ENCODE data around the gene CELF6. TPM values are rescaled to one million over a fixed set of nuclear protein-coding genes. Genes with fewer than 3 reads are reported as not detected.

CELF6 gene
- total RNA-seq, 1 experiment from 2014 or later, result 0.19 TPM

- Mint-ChIP-seq H3K4me1 (ENCODE audit: low read depth, unreplicated experiment) (peaks cover 8% of the 10 kb centered on the region), H3K27ac (ENCODE audit: unreplicated experiment) (no peak overlapping the region), H3K36me3 (ENCODE audit: insufficient read depth, unreplicated experiment) (no peaks in the 10 kb centered on the region), H3K9me3 (ENCODE audit: low read depth, unreplicated experiment) (no peaks in the 10 kb centered on the region), H3K4me3 (ENCODE audit: low read depth, unreplicated experiment) (no peak overlapping the region), H3K27me3 (ENCODE audit: unreplicated experiment) (no peaks in the 10 kb centered on the region)
- no TSS peak for BruUV-seq (replicated peaks)
- CTCF ChIA-PET, result interaction anchor here (1.2 kb wide), 1 partner anchor 11 kb away, joined by 4 read pairs; no protein-coding TSS in a partner anchor
- TF ChIP-seq CTCF (IDR thresholded peaks at IDR 0.05; ENCODE audit: unreplicated experiment), result no peak
- intact Hi-C loops (cut with micrococcal nuclease; ENCODE audit: unreplicated experiment), result no loop called here
- DNase-seq, result no peak
Observed at GRCh38 chr15:72361176-72361575, 41.2 kb upstream of the CELF6 start.

GRCh38 chr15:72358650-72359171, 38.8 kb upstream of the CELF6 start:
- H3K36me3 Mint-ChIP-seq (ENCODE audit: insufficient read depth, unreplicated experiment), result no peaks in the 10 kb centered on the region
- H3K27ac Mint-ChIP-seq (ENCODE audit: unreplicated experiment), result no peak overlapping the region
- intact Hi-C loops (cut with micrococcal nuclease; ENCODE audit: unreplicated experiment), result no loop called here
- H3K27me3 Mint-ChIP-seq (ENCODE audit: unreplicated experiment), result no peaks in the 10 kb centered on the region
- H3K4me1 Mint-ChIP-seq (ENCODE audit: low read depth, unreplicated experiment), result peaks cover 2% of the 10 kb centered on the region
- no peaks in the 10 kb centered on the region for H3K9me3 Mint-ChIP-seq (ENCODE audit: low read depth, unreplicated experiment)
- no peak overlapping the region for H3K4me3 Mint-ChIP-seq (ENCODE audit: low read depth, unreplicated experiment)
- DNase-seq, result no peak
- CTCF ChIA-PET, result interaction anchor here (0.7 kb wide), 1 partner anchor 21 kb away, joined by 4 read pairs; no protein-coding TSS in a partner anchor
- BruUV-seq (replicated peaks), result no TSS peak
- TF ChIP-seq CTCF (IDR thresholded peaks at IDR 0.05; ENCODE audit: unreplicated experiment), result no peak

- Mint-ChIP-seq H3K36me3 (ENCODE audit: insufficient read depth, unreplicated experiment) (peaks cover 4% of the 10 kb centered on the region), H3K4me1 (ENCODE audit: low read depth, unreplicated experiment) (peaks cover 8% of the 10 kb centered on the region), H3K27me3 (ENCODE audit: unreplicated experiment) (no peaks in the 10 kb centered on the region), H3K4me3 (ENCODE audit: low read depth, unreplicated experiment) (no peak overlapping the region), H3K9me3 (ENCODE audit: low read depth, unreplicated experiment) (no peaks in the 10 kb centered on the region), H3K27ac (ENCODE audit: unreplicated experiment) (no peak overlapping the region)
- CTCF ChIA-PET, result no interaction called here
- intact Hi-C loops (cut with micrococcal nuclease; ENCODE audit: unreplicated experiment), result no loop called here
- BruUV-seq (replicated peaks), result no TSS peak
- TF ChIP-seq CTCF (IDR thresholded peaks at IDR 0.05; ENCODE audit: unreplicated experiment), result no peak
- no peak for DNase-seq
Observed at GRCh38 chr15:72358121-72358520, 38.2 kb upstream of the CELF6 start.

DNA sequence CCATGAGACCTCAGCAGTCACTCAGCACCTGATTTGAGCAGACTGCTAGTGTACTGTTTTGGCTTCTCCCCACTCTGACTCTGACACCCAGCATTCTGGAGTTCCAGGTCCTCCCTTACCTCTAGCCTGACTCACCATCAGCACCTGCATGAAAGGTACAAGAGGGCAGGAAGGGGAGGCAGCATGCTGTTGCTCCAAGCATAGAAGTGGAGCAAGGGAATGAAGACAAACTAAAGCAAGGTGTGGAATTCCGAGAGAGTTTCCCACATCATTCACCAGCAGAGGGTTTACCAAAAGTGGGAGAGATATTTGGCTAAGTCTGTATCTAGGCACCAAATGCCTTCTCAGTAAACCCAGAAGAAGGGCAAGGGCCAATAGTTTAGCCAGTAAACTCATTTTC, 34.5 kb upstream of the CELF6 start:
- peaks cover 10% of the 10 kb centered on the region for H3K4me1 Mint-ChIP-seq (ENCODE audit: low read depth, unreplicated experiment)
- H3K27me3 Mint-ChIP-seq (ENCODE audit: unreplicated experiment), result no peaks in the 10 kb centered on the region
- CTCF ChIA-PET, result no interaction called here
- H3K4me3 Mint-ChIP-seq (ENCODE audit: low read depth, unreplicated experiment), result no peak overlapping the region
- no peak overlapping the region for H3K27ac Mint-ChIP-seq (ENCODE audit: unreplicated experiment)
- no peak for DNase-seq
- peaks cover 20% of the 10 kb centered on the region for H3K36me3 Mint-ChIP-seq (ENCODE audit: insufficient read depth, unreplicated experiment)
- no peaks in the 10 kb centered on the region for H3K9me3 Mint-ChIP-seq (ENCODE audit: low read depth, unreplicated experiment)
- intact Hi-C loops (cut with micrococcal nuclease; ENCODE audit: unreplicated experiment), result no loop called here
- TF ChIP-seq CTCF (IDR thresholded peaks at IDR 0.05; ENCODE audit: unreplicated experiment), result no peak
- no TSS peak for BruUV-seq (replicated peaks)

All from Calu3 (cell line).